Measurements from ENCODE around the gene LRFN3.

- TF ChIP-seq POLR2A (IDR thresholded peaks at IDR 0.05) (peak; percentile 14 to 15), CTCF (IDR thresholded peaks at IDR 0.05) (no peak)
Measured at GRCh38 chr19:35901854-35902661, 34.1 kb upstream of the LRFN3 start, which contains the start of gene HCST.

All from Peyer's patch (tissue), 4 donors.